Testis (tissue), 3 donors: ENCODE data around the gene TGFBRAP1. TPM values are rescaled to one million over a fixed set of nuclear protein-coding genes. Genes with fewer than 3 reads are reported as not detected.
"Not testable (repeated sequence)": the region's sequence is repeated elsewhere in the genome, so short reads cannot be mapped to it uniquely, and the experiment has no call there.

Experiments used
- DNase-seq: peaks from one replicate; pipeline ENCODE4 v3.0.0-alpha.2; 2019
- H3K27ac ChIP-seq, 2 donors: fragments of 200-600 bp; sonication (generic); one replicate each; pipeline ENCODE4 v1.5.1; 2019
- H3K27me3 ChIP-seq: fragments of 200-600 bp; sonication (generic); one replicate; pipeline ENCODE4 v1.5.1; 2019
- H3K36me3 ChIP-seq: fragments of 200-600 bp; sonication (generic); one replicate; pipeline ENCODE4 v1.5.1; 2017; ENCODE audit warnings: low read depth; ENCODE audit errors: missing control alignments
- H3K4me1 ChIP-seq: fragments of 200-600 bp; sonication (generic); one replicate; pipeline ENCODE4 v1.5.1; 2019
- H3K4me3 ChIP-seq, 2 donors: fragments of 200-600 bp; sonication (generic); one replicate each; pipeline ENCODE4 v1.5.1; 2017 to 2019
- H3K9me3 ChIP-seq: fragments of 200-600 bp; sonication (generic); one replicate; pipeline ENCODE4 v1.5.1; 2017
- POLR2A ChIP-seq: fragments of 450-650 bp; IDR thresholded peaks from one replicate; pipeline ENCODE4 v1.6.1; 2017; ENCODE audit warnings: antibody characterized with exemption, mild to moderate bottlenecking, moderate library complexity
- WGBS, 2 donors: methylation state at CpG; one replicate each; pipeline ENCODE4 v1.1.5; 2018; 5-methylcytosine and 5-hydroxymethylcytosine counted together
- intact Hi-C: fragments of 100-400 bp; cut with DNase I; formaldehyde crosslinking; loops from one replicate; pipeline ENCODE4 v1.15.1; 2023; ENCODE audit warnings: low total_unique reads
- polyA plus RNA-seq: library from polyadenylated mRNA; stranded (reverse); fragments of 350-450 nt; fragmentation: Illumina TruSeq; extraction: RNeasy Lipid Tissue Mini Kit (QIAGEN cat#74804); gene quantifications from one replicate; pipeline ENCODE4 v1.2.3, GENCODE V29; 2014; ENCODE audit warnings: low read depth, low replicate concordance; ENCODE audit not compliant: insufficient read depth
- total RNA-seq, 2 donors: library from RNA; depleted of rRNA; stranded (reverse); fragments of >200 nt; gene quantifications; one replicate each; pipeline ENCODE4 v1.2.3, GENCODE V29; 2016
- TF ChIP-seq, protein P1 (sequence below), 3 experiments: fragments of 450-650 bp in 2 of 3; fragments of 200-600 bp in 1 of 3; sonication (generic) in 1 of 3; IDR thresholded peaks; one replicate each; pipeline ENCODE4 v1.5.1; 2016 to 2019; ENCODE audit warnings: antibody characterized with exemption in 3 of 3, mild to moderate bottlenecking in 2 of 3, moderate library complexity in 1 of 3

The TGFBRAP1 gene
- total and polyA plus RNA-seq, 3 donors from 2014 or later, result 7.3 to 16.3 (median 10.8) TPM

- WGBS, 2 donors, result 12 to 14% methylated on average over 14 to 16 of the region's 16 CpGs
Observed at GRCh38 chr2:105328281-105329196, 996 bp downstream of the TGFBRAP1 start.

GRCh38 chr2:105327690-105328089 lies 1.8 kb downstream of the TGFBRAP1 start:
- H3K27ac ChIP-seq, result no peak overlapping the region
- H3K36me3 ChIP-seq, result no peaks in the 10 kb centered on the region
- no peaks in the 10 kb centered on the region for H3K27me3 ChIP-seq
- H3K4me1 ChIP-seq, result no peaks in the 10 kb centered on the region
- no peak for DNase-seq
- no peaks in the 10 kb centered on the region for H3K9me3 ChIP-seq
- WGBS, 2 donors, result 79 to 82% methylated on average over 2 of the region's 2 CpGs
- H3K4me3 ChIP-seq, result no peak overlapping the region
- TF ChIP-seq, protein P1, sequence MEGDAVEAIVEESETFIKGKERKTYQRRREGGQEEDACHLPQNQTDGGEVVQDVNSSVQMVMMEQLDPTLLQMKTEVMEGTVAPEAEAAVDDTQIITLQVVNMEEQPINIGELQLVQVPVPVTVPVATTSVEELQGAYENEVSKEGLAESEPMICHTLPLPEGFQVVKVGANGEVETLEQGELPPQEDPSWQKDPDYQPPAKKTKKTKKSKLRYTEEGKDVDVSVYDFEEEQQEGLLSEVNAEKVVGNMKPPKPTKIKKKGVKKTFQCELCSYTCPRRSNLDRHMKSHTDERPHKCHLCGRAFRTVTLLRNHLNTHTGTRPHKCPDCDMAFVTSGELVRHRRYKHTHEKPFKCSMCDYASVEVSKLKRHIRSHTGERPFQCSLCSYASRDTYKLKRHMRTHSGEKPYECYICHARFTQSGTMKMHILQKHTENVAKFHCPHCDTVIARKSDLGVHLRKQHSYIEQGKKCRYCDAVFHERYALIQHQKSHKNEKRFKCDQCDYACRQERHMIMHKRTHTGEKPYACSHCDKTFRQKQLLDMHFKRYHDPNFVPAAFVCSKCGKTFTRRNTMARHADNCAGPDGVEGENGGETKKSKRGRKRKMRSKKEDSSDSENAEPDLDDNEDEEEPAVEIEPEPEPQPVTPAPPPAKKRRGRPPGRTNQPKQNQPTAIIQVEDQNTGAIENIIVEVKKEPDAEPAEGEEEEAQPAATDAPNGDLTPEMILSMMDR (IDR thresholded peaks at IDR 0.05), result no peak
- TF ChIP-seq POLR2A, result no peak
- intact Hi-C loops, result no loop called here

More at GRCh38 chr2:105328281-105329196, 996 bp downstream of the TGFBRAP1 start:
- intact Hi-C loops, result no loop called here
- Histone ChIP-seq H3K4me1 (no peaks in the 10 kb centered on the region), H3K36me3 (no peaks in the 10 kb centered on the region), H3K27ac (peak overlapping the region in 1 of 2 donors; percentile 41), H3K9me3 (no peaks in the 10 kb centered on the region), H3K4me3 (peak overlapping the region; percentile 64 to 73), H3K27me3 (no peaks in the 10 kb centered on the region)
- no peak for TF ChIP-seq POLR2A
- TF ChIP-seq, protein P1 (IDR thresholded peaks at IDR 0.05), result no peak
- DNase-seq, result peak; percentile 36

GRCh38 chr2:105327271-105327670 lies 2.3 kb downstream of the TGFBRAP1 start:
- H3K9me3 ChIP-seq, intact Hi-C loops, H3K4me3 ChIP-seq, H3K4me1 ChIP-seq, H3K27me3 ChIP-seq, DNase-seq, H3K36me3 ChIP-seq, H3K27ac ChIP-seq: not testable (repeated sequence)
- WGBS, 2 donors, result 90 to 91% methylated on average over 3 of the region's 3 CpGs

DNA sequence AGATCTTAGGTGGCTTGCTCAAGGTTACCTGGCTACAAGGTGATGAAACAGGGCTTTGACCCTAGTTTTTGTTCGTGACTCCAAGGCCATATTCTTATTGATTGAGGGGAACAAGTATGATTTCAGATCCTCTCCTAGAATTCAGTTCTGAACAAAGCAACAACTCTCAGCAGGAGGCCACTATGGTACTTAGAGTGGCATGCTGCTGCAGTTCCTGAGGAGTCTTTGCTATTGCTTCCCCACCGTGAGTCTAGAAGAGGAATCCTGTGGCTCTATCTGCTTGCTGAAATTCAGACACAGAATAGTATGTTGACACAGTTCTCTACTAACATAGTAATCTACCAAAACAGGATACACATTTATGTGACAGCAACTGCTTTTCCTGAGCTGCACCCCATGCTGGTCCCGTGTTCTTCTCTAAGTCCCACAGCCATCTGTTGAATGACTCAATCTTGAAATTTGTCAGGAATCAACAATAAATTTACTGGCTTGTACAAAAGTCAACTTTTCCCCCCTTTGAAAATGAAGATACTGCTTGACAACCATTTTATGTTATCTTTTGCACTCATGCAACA lies 4.1 kb downstream of the TGFBRAP1 start:
- no peaks in the 10 kb centered on the region for H3K9me3 ChIP-seq
- intact Hi-C loops, result no loop called here
- no peak overlapping the region for H3K27ac ChIP-seq
- WGBS, 2 donors, result 89 to 90% methylated on average over 3 of the region's 3 CpGs
- H3K4me3 ChIP-seq, result no peak overlapping the region
- no peaks in the 10 kb centered on the region for H3K27me3 ChIP-seq
- DNase-seq, result no peak
- H3K36me3 ChIP-seq, result no peaks in the 10 kb centered on the region
- no peaks in the 10 kb centered on the region for H3K4me1 ChIP-seq
- TF ChIP-seq, protein P1 (IDR thresholded peaks at IDR 0.05), result no peak
- no peak for TF ChIP-seq POLR2A

DNA sequence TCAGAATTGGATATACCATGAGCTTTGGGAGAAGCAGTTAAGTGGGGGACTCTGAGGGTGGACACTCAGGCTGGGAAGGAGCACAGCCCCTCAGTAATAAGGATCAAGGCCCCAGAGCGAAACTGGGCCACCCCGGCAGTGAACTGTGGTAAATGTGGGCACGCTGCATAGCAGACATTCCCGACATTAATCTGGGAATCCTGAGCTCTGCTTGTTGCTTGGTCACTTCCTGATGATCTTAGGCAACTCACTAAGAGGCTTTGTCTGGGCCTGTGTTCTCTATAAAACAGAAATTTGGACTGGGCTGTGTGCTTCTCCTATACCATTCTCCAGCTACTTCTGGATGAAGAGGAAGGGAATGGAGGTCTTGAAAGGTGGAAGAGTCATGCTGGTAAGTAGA lies 4.8 kb downstream of the TGFBRAP1 start:
- no peak overlapping the region for H3K4me3 ChIP-seq
- no peaks in the 10 kb centered on the region for H3K36me3 ChIP-seq
- TF ChIP-seq, protein P1 (IDR thresholded peaks at IDR 0.05), result no peak
- TF ChIP-seq POLR2A, result no peak
- no peak overlapping the region for H3K27ac ChIP-seq
- H3K27me3 ChIP-seq, result no peaks in the 10 kb centered on the region
- 82 to 83% methylated on average over 4 of the region's 4 CpGs for WGBS, 2 donors
- no peak for DNase-seq
- intact Hi-C loops, result no loop called here
- no peaks in the 10 kb centered on the region for H3K4me1 ChIP-seq
- H3K9me3 ChIP-seq, result no peaks in the 10 kb centered on the region
